ENCODE measurements around the gene DGCR6L.
"Not testable (repeated sequence)": the region's sequence is repeated elsewhere in the genome, so short reads cannot be mapped to it uniquely, and the experiment has no call there.

DGCR6L gene

DNA sequence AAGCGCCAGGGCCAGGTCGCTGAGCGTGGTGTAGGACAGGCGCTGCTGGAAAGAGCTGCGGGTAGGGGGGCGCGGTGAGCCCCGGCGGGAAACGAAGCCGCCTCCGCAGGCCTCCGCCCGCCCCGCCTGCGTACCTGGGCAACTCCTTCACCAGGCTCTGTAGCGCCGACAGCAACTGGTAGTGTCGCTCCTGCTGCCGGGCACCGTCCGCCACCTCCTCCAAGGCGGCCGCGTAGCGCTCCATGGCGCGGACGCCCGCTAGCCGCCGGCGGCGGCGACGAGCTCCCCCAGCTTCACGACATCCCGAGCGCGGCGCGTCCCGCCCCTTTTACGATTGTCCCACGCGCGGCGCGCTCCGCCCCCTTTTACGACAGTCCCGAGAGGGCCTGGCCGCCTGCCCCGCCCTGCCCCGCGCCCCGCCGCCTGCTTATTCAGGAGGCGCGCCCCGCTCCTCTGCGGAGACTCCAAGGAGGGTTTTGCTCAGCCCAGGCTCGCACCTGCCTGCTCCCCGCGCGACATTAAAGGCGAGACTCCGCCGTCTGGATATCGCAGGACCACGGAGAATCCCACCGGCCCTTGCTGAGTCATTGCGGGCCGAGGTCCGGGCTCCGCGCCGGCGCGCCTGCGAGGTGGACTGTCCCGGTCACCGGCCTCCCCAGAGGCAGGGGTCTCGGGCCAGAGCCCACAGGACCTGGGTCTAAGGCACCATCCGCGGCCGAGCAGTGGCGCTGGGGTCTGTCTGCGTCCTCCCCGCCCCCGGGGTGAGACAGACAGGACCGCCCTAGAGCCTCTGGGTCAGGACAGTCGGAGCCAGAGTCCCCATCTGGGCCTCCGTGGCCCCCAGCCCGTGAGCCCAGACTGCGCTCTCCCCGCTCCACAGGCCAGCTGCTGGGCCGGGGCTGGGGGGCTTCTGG is at the start of gene DGCR6L:
TSS of gene DGCR6L (minus strand) at position 316 of the 914 bp plus-strand sequence. CDS start at position 244, 72 bp downstream.
- DNase-seq, result peak; percentile 90

DNA sequence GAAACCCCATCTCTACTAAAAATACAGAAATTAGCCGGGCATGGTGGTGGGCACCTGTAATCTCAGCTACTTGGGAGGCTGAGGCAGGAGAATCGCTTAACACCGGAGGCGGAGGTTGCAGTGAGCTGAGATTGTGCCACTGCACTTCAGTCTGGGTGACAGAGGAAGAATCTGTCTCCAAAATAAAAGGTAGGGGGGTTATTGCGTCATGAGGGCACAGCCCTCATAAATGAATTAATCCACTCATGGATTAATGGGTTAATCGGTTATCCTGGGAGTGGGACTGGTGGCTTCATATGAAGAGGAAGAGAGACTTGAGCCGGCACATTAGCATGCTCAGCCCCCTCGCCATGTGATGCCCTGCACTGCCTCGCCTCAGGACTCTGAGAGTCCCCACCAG is 49.0 kb upstream of the DGCR6L start:
- DNase-seq, result not testable (repeated sequence)

DNA sequence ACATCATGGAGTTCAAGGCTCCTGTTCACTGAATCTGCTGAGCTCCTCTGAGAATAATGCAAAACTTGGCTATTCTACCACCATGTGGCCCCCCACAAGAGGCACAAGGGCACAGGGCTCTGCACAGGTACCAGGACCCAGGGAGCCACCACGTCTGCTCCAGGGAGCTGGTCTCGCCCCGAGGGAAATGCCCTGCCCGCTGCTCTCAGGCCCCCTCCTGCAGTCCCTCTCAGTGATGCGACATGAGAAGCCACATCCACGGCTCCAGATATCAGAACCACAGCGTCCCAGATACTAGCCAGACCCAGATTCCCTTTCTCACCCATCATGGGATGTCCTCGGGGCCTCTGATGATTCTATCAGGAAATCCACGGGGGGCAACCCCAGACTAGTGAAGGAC is 47.0 kb upstream of the DGCR6L start:
- DNase-seq, result not testable (repeated sequence)

DNA sequence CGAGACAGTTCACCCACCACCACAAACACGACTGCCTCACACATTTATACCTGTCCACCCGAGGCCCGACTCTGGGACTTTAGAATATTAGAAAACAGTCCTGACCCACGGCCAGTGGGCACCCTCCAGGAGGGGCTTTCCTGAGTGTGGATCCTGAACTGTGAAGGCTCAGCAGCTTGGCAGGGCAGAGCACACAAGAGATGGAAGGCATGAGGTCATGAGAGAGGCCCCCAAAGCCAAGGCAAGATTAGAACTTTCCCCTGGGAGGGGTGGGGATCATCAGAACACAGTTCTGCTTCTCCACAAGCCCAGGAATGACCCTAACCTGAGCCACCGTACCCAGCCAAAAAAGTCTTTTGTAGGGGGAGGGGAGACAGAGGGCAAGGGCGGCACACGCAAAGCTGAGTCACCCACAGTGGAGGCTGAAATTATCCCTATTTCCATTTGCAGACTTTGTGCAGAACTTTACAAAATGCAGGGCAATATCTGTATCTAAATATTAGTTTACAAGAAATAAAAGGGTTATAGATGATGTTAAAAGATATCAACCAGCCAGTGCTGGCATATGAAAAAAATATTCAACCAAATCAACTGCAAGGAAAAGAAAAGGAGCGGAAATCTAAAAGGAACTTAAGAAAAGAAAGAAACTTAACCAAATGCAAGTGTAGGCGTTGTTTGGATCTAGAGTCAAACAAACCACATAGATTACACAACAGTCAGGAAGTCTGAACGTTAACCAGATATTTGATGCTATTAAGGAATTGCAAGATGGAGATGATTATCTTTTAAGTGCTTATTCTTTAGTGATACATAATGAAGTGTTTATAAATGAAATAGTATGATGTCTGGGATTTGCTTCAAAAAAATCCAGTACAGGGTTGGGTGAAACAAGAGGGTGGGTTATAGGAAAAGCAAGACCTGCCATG is 44.7 kb upstream of the DGCR6L start:
- DNase-seq, result not testable (repeated sequence)

DNA sequence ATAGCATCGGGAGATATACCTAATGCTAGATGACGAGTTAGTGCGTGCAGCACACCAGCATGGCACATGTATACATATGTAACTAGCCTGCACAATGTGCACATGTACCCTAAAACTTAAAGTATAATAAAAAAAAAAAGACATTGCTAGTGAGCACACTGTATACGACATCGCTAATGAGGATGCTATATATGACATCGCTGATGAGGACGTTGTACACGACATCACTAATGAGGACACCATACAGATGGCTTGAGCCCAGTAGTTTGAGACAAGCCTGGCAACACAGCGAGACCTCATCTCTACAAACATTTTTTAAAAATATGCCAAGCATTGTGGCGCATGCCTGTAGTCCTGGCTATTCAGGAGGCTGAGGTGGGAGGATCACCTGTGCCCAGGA is 42.5 kb upstream of the DGCR6L start:
- DNase-seq, result not testable (repeated sequence)

DNA sequence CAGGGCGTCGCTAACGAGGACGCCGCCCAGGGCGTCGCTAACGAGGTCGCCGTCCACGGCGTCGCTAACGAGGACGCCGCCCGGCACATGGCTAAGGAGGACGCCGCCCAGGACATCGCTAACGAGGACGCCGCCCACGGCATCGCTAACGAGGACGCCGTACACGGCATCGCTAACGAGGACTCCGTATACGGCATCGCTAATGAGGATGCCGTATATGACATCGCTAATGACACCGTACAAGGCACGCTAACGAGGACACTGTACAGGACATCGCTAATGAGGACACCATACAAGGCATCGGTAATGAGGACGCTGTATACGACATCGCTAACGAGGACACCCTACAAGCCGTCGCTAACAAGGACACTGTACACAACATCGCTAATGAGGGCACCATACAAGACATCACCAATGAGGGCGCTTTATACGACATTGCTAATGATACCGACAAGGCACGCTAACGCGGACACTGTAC is 41.9 kb upstream of the DGCR6L start:
- not testable (repeated sequence) for DNase-seq

DNA sequence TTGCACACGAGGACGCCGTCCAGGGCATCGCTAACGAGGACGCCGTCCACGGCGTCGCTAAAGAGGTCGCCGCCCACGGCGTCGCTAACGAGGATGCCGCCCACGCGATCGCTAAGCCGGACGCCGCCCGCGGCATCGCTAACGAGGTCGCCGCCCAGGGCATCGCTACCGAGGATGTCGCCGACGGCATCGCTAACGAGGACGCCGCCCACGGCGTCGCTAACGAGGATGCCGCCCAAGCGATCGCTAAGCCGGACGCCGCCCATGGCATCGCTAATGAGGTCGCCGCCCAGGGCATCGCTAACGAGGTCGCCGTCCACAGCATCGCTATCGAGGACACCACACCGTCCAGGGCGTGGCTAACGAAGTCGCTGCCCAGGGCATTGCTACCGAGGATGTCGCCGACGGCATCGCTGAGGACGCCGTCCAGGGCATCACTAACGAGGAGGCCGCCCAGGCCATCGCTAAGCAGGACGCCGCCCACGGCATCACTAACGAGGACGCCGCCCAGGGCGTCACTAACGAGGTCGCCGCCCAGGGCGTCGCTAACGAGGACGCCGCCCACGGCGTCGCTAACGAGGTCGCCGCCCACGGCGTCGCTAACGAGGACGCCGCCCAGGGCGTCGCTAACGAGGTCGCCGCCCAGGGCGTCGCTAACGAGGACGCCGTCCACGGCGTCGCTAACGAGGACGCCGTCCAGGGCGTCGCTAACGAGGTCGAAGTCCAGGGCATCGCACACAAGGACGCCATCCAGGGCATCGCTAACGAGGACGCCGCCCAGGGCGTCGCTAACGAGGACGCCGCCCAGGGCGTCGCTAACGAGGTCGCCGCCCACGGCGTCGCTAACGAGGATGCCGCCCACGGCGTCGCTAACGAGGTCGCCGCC is 41.2 kb upstream of the DGCR6L start:
- not testable (repeated sequence) for DNase-seq

DNA sequence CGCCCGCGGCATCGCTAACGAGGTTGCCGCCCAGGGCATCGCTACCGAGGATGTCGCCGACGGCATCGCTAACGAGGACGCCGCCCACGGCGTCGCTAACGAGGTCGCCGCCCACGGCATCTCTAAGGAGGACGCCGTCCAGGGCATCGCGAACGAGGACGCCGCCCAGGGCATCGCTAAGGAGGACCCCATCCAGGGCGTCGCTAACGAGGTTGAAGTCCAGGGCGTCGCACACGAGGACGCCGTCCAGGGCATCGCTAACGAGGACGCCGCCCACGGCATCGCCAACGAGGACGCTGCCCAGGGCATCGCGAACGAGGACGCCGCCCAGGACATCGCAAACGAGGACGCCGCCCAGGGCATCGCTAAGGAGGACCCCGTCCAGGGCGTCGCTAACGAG is 40.4 kb upstream of the DGCR6L start:
- not testable (repeated sequence) for DNase-seq

DNA sequence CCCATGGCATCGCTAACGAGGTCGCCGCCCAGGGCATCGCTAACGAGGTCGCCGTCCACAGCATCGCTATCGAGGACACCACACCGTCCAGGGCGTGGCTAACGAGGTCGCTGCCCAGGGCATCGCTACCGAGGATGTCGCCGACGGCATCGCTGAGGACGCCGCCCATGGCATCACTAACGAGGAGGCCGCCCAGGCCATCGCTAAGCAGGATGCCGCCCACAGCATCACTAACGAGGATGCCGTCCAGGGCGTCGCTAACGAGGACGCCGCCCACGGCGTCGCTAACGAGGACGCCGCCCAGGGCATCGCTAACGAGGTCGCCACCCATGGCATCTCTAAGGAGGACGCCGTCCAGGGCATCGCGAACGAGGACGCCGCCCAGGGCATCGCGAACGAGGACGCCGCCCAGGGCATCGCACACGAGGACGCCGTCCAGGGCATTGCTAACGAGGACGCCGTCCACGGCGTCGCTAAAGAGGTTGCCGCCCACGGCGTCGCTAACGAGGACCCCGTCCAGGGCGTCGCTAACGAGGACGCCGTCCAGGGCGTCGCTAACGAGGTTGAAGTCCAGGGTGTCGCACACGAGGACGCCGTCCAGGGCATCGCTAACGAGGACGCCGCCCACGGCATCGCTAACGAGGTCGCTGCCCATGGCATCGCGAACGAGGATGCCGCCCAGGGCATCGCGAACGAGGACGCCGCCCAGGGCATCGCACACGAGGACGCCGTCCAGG is 38.8 kb upstream of the DGCR6L start:
- DNase-seq, result not testable (repeated sequence)

DNA sequence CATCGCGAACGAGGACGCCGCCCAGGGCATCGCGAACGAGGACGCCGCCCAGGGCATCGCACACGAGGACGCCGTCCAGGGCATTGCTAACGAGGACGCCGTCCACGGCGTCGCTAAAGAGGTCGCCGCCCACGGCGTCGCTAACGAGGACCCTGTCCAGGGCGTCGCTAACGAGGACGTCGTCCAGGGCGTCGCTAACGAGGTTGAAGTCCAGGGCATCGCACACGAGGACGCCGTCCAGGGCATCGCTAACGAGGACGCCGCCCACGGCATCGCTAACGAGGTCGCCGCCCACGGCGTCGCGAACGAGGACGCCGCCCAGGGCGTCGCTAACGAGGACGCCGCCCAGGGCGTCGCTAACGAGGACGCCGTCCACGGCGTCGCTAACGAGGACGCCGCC is 38.1 kb upstream of the DGCR6L start:
- DNase-seq, result not testable (repeated sequence)

DNA sequence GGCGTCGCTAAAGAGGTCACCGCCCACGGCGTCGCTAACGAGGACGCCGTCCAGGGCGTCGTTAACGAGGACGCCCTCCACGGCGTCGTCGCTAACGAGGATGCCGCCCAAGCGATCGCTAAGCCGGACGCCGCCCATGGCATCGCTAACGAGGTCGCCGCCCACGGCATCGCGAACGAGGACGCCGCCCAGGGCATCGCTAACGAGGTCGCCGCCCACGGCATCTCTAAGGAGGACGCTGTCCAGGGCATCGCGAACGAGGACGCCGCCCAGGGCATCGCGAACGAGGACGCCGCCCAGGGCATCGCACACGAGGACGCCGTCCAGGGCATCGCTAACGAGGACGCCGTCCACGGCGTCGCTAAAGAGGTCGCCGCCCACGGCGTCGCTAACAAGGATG is 37.0 kb upstream of the DGCR6L start:
- DNase-seq, result not testable (repeated sequence)

DNA sequence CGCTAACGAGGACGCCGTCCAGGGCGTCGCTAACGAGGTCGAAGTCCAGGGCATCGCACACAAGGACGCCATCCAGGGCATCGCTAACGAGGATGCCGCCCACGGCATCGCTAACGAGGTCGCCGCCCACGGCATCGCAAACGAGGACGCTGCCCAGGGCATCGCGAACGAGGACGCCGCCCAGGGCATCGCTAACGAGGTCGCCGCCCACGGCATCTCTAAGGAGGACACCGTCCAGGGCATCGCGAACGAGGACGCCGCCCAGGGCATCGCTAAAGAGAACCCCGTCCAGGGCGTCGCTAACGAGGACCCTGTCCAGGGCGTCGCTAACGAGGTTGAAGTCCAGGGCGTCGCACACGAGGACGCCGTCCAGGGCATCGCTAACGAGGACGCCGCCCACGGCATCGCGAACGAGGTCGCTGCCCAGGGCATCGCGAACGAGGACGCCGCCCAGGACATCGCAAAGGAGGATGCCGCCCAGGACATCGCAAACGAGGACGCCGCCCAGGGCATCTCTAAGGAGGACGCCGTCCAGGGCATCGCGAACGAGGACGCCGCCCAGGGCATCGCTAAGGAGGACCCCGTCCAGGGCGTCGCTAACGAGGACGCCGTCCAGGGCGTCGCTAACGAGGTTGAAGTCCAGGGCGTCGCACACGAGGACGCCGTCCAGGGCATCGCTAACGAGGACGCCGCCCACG is 36.2 kb upstream of the DGCR6L start:
- not testable (repeated sequence) for DNase-seq

DNA sequence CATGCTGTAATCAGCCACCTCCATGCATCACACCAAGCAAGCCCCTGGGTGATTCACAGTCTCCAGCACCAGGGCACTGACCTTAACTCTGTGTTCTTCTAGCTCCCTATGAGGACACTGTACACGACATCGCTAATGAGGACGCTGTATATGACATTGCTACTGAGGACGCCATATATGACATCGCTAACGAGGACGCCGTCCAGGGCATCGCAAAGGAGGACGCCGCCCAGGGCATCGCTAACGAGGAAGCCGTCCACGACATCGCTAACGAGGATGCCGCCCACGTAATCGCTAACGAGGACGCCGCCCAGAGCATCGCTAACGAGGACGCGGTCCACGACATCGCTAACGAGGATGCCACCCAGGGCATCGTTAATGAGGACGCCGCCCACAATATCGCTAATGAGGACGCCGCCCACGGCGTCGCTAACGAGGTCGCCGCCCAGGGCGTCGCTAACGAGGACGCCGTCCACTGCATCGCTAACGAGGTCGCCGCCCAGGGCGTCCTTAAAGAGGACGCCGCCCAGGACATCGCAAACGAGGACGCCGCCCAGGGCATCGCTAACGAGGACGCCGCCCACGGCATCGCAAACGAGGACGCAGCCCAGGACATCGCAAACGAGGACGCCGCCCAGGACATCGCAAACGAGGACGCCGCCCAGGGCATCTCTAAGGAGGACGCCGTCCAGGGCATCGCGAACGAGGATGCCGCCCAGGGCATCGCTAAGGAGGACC is 34.5 kb upstream of the DGCR6L start:
- no peak for DNase-seq

DNA sequence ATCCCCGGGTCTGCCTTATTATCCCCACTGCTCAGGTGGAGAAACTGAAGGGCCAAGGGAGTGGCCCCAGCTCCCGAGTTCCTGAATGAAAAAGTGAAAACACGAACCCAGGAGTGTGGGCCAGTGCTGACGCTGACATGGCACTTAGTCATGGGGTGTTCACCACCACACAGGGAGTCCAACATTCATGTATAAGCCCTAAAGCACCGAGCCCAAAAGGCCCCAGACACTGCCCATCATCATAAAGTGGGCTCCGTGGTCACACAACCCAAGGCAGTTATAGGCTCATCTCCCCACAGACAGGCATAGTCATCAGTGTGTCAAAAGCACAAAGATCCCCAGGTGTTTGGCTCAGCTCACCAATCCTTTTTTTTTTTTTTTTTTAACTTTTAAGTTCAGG is 32.7 kb upstream of the DGCR6L start:
- not testable (repeated sequence) for DNase-seq

DNA sequence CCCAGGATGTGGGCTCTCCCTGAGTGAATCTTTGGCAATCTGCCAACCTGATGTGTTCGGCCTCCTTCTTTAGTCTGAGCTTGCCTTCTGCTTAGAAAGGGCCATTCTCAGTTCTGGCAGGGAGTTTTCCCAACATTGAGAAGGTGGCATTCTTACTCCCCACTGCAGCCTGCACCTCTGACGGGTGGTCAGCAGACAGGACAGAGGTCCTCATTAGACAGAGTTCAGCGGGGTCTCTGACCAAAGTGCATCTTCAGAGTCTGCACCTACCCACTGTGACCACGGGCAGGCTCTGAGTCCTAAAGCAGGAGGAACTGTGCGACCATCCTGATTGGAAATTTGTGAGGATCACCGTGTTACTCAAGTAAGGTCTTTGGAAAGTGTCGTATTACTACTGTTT is 26.7 kb upstream of the DGCR6L start:
- DNase-seq, result not testable (repeated sequence)

DNA sequence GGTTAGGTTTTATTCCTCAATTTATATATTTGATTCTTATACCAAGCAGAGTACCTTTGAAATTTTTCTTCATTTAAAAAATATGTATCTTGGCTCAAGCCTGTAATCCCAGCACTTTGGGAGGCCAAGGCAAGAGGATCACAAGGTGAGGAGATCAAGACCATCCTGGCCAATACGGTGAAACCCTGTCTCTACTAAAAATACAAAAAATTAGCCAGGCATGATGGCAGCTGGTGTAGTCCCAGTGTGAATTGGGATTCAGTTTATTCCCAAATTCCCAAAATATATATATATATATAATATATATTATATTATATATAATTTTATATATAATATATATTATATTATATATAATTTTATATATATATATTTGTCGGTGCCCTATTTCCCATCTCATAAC is 18.4 kb upstream of the DGCR6L start:
- not testable (repeated sequence) for DNase-seq

DNA sequence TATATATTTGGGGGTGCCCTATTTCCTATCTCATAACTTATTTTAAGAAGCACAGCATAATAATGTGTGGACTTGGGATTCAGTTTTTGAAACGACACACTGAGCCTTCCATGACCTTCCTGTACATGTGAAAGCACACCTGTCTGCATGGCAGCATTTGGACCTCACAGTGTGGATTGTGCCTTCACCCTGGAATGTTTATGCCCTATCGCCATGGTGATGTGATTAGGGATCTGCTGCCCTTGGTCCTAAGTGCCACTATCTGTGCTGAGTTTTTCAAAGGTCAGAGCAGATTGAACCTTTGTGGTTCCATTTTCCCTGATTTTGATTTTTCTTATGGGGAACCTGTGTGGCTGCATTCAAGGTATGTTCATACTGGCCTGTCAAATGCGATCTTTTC is 17.9 kb upstream of the DGCR6L start:
- DNase-seq, result not testable (repeated sequence)

DNA sequence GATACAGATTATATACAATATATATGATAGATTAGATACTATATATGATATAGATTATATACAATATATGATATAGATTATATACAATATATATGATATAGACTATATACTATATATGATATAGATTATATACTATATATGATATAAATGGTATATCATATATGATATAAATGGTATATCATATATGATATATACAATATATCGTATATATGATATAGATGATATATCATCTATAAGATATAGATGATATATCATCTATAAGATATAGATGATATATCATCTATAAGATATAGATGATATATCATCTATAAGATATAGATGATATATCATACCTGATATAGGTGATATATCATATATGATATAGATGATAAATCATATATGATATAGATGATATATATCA is 16.7 kb upstream of the DGCR6L start:
- not testable (repeated sequence) for DNase-seq

DNA sequence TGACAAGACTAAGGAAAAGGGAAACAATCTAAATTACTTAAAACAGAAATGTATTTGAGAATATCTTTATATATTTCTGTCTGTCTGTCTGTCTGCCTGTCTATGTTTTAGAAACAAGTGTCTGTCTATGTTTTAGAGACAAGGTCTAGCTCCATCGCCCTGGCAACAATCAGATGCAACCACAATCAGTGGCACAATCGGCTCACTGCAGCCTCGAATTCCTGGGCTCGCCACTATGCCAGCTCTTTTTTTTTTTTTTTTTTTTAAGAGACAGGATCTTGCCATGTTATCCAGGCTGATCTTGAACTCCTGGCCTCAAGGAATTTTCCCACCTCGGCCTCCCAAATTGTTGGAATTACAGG is 8.7 kb upstream of the DGCR6L start:
- not testable (repeated sequence) for DNase-seq

DNA sequence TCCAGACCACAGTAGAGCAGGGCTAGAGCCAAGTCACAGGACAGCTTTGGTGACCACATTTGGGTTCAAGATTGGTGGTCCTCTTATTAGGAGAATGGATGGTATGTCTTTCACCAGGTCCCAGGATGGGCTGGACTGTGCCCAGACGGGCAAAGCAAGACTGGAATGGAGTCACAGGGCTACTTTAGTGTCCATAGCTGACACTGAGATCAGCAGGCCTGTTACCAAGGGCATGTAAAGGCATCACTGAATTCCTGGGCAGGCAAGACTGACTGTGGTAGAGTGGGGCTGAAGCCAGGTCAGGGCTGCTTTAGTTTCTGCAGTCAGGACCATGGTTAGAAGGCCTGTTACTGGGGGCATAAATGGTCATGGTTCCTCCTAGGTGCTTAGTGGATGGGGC is 6.1 kb upstream of the DGCR6L start:
- DNase-seq, result not testable (repeated sequence)
